DND-41 (cell line): ENCODE measurements around the gene BRIP1.

Experiments used
- ATAC-seq: fragments of 200-7000 bp; cut with Tn5 transposase; 3 replicates; pipeline ENCODE4 v1.9.1; 2021; ENCODE audit warnings: low read depth; ENCODE audit not compliant: insufficient read depth
- DNase-seq: peaks from one replicate; pipeline ENCODE4 v3.0.0-alpha.2; 2020
- H2AFZ ChIP-seq: 2 replicates; pipeline ENCODE4 v1.6.0; 2012; ENCODE audit warnings: low read depth, low read length
- H3K27ac ChIP-seq: 2 replicates; pipeline ENCODE4 v1.5.1; 2012; ENCODE audit warnings: low read length, inconsistent platforms
- H3K27me3 ChIP-seq: fragments of 200-600 bp; sonication (generic); 2 replicates; pipeline ENCODE4 v1.6.0; 2012; ENCODE audit warnings: low read length, mild to moderate bottlenecking, inconsistent platforms; ENCODE audit not compliant: insufficient read depth, poor library complexity
- H3K36me3 ChIP-seq: 2 replicates; pipeline ENCODE4 v1.5.1; 2012; ENCODE audit warnings: low read length, inconsistent platforms; ENCODE audit not compliant: insufficient read depth
- H3K4me1 ChIP-seq: 2 replicates; pipeline ENCODE4 v1.5.1; 2012; ENCODE audit warnings: mild to moderate bottlenecking, low read length; ENCODE audit not compliant: insufficient read depth
- H3K4me2 ChIP-seq: 2 replicates; pipeline ENCODE4 v1.6.0; 2012; ENCODE audit warnings: mild to moderate bottlenecking, moderate library complexity, low read length, inconsistent platforms; ENCODE audit not compliant: insufficient read depth
- H3K4me3 ChIP-seq, 2 experiments: fragments of 200-600 bp in 1 of 2; shearing (Covaris generic) in 1 of 2; 2 replicates each; pipeline ENCODE4 v1.5.1; 2012 to 2016; ENCODE audit warnings: inconsistent platforms in 2 of 2, low read length in 2 of 2, mild to moderate bottlenecking in 2 of 2, low read depth in 1 of 2, moderate library complexity in 1 of 2
- H3K79me2 ChIP-seq: 2 replicates; pipeline ENCODE4 v1.6.0; 2012; ENCODE audit warnings: low read length, inconsistent platforms; ENCODE audit not compliant: insufficient read depth
- H3K9ac ChIP-seq: 2 replicates; pipeline ENCODE4 v1.6.0; 2012; ENCODE audit warnings: low read depth, mild to moderate bottlenecking, inconsistent platforms, low read length, moderate library complexity
- H3K9me3 ChIP-seq: 2 replicates; pipeline ENCODE4 v1.5.1; 2012; ENCODE audit warnings: low read length, moderate library complexity, mild to moderate bottlenecking, inconsistent platforms; ENCODE audit not compliant: insufficient read depth, severe bottlenecking
- H4K20me1 ChIP-seq: 2 replicates; pipeline ENCODE4 v1.6.0; 2012; ENCODE audit warnings: low read length; ENCODE audit not compliant: insufficient read depth
- EZH2 ChIP-seq: IDR thresholded peaks from 3 replicates; pipeline ENCODE4 v1.6.1; 2012; ENCODE audit warnings: borderline replicate concordance, low read depth, mild to moderate bottlenecking, moderate library complexity, low read length, inconsistent platforms; ENCODE audit not compliant: severe bottlenecking
- TF ChIP-seq, protein P1 (sequence below): IDR thresholded peaks from 2 replicates; pipeline ENCODE4 v1.5.1; 2012; ENCODE audit warnings: borderline replicate concordance, low read length, moderate library complexity, mild to moderate bottlenecking; ENCODE audit not compliant: poor library complexity, severe bottlenecking; ENCODE audit errors: extremely low read depth

The BRIP1 gene

DNA sequence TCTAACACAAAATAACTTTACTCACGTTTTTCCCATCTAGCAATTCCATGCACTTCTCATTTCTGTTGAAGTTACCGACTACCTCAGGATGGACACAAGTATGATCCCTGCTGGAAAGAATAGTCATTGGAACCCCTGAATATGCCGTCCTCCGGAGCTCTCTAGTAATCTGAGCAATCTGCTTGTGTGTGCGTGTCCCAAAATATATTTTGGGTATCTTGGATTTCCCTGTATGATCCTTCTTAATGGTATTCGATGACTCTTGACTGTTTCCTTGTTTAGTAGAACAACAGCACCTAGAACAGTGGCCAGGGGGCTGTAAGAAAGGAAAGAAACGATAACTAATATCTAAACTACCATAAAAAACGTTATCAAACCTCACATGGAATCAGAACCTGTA, 54.9 kb downstream of the BRIP1 start:
- no peak overlapping the region for H2AFZ ChIP-seq
- H3K27me3 ChIP-seq: no peaks in the 10 kb centered on the region
- 0 out of 2 replicates have a peak, but pooled peaks cover 2% of the 10 kb centered on the region for H3K79me2 ChIP-seq
- H3K9me3 ChIP-seq: no peaks in the 10 kb centered on the region
- no peak overlapping the region for H3K4me2 ChIP-seq
- H4K20me1 ChIP-seq: no peaks in the 10 kb centered on the region
- no peaks in the 10 kb centered on the region for H3K4me1 ChIP-seq
- ATAC-seq: no peak
- H3K4me3 ChIP-seq: no peak overlapping the region
- no peak for DNase-seq
- no peak for TF ChIP-seq EZH2
- TF ChIP-seq, protein P1, sequence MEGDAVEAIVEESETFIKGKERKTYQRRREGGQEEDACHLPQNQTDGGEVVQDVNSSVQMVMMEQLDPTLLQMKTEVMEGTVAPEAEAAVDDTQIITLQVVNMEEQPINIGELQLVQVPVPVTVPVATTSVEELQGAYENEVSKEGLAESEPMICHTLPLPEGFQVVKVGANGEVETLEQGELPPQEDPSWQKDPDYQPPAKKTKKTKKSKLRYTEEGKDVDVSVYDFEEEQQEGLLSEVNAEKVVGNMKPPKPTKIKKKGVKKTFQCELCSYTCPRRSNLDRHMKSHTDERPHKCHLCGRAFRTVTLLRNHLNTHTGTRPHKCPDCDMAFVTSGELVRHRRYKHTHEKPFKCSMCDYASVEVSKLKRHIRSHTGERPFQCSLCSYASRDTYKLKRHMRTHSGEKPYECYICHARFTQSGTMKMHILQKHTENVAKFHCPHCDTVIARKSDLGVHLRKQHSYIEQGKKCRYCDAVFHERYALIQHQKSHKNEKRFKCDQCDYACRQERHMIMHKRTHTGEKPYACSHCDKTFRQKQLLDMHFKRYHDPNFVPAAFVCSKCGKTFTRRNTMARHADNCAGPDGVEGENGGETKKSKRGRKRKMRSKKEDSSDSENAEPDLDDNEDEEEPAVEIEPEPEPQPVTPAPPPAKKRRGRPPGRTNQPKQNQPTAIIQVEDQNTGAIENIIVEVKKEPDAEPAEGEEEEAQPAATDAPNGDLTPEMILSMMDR: no peak
- H3K9ac ChIP-seq: no peak overlapping the region
- no peak overlapping the region for H3K27ac ChIP-seq
- peaks cover 41% of the 10 kb centered on the region for H3K36me3 ChIP-seq

DNA sequence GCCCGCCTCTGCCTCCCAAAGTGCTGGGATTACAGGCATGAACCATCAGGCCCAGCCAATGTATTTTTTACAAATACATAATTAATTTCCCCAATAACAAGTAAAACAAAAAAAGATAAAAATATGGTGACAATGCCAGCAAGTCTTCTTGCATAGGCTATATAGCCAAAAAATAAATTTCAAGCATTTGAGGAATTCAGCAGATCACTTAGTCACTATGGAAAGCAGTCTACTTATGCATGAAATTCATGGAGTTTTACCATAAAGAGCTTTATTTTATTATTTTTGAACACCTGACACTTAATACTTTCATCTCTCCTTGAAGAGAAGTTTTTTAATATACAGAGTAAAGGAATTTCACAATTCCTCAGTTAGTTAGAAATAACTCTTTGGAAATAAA, 56.4 kb downstream of the BRIP1 start:
- no peaks in the 10 kb centered on the region for H3K9me3 ChIP-seq
- H3K4me1 ChIP-seq: no peaks in the 10 kb centered on the region
- DNase-seq: no peak
- H4K20me1 ChIP-seq: no peaks in the 10 kb centered on the region
- TF ChIP-seq, protein P1: no peak
- no peak for TF ChIP-seq EZH2
- H3K36me3 ChIP-seq: peaks cover 52% of the 10 kb centered on the region
- H3K27ac ChIP-seq: no peak overlapping the region
- no peaks in the 10 kb centered on the region for H3K27me3 ChIP-seq
- no peak overlapping the region for H3K9ac ChIP-seq
- 0 out of 2 replicates have a peak, but pooled peaks cover 2% of the 10 kb centered on the region for H3K79me2 ChIP-seq
- H3K4me3 ChIP-seq: no peak overlapping the region
- ATAC-seq: no peak
- no peak overlapping the region for H2AFZ ChIP-seq
- H3K4me2 ChIP-seq: no peak overlapping the region

DNA sequence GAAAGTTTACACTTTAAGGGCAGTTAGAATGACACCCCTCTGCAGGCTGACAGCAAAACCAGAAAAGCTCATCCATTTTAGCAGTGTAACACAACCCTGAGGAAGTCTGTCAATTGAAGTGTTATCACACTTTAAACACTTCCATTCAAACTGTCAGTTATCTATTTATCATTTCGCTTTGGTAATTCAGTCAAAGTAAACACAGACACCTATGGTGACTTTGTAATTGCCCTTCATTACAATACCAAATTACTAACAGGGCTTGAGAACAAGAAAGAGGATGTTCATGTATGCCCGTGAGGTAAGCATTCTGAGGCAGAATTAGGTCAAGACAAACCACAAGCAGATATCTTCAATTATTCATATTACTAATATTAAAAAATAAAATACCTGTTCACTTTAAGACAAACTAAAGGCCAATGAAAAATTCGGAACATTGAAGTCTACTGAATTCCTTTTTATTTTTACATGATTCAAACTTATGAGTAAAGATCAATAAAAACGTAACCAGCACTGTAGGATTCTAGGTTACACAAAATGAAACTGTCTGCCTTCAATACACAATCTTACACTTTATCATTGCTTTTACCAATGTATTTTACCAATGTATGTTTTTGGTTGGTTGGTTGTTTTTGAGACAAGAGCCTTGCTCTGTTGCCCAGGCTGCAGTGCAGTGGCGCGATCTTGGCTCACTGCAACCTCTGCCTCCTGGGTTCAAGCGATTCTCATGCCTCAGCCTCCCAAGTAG, 57.1 kb downstream of the BRIP1 start:
- ATAC-seq (no peak), DNase-seq (no peak)
- Histone ChIP-seq H2AFZ (no peak overlapping the region), H3K4me3 (no peak overlapping the region), H4K20me1 (no peaks in the 10 kb centered on the region), H3K27me3 (no peaks in the 10 kb centered on the region), H3K36me3 (peaks cover 54% of the 10 kb centered on the region), H3K79me2 (0 out of 2 replicates have a peak, but pooled peaks cover 2% of the 10 kb centered on the region), H3K9me3 (no peaks in the 10 kb centered on the region), H3K27ac (no peak overlapping the region), H3K9ac (no peak overlapping the region), H3K4me1 (no peaks in the 10 kb centered on the region), H3K4me2 (no peak overlapping the region)
- TF ChIP-seq, protein P1: no peak
- TF ChIP-seq EZH2: no peak
